Renal pelvis (tissue), 4 donors: ENCODE data around the gene KIF26B. TPM values are rescaled to one million over a fixed set of nuclear protein-coding genes. Genes with fewer than 3 reads are reported as not detected.

Source experiments
- DNase-seq: peaks from one replicate; pipeline ENCODE4 v3.0.0-alpha.2; 2013
- polyA plus RNA-seq, 3 donors: library from polyadenylated mRNA; unstranded; fragments of 120-200 nt; gene quantifications; one replicate each; pipeline ENCODE4 v1.2.1, GENCODE V29; 2013; ENCODE audit not compliant: insufficient read length in 3 of 3

Gene KIF26B
- polyA plus RNA-seq, 3 donors, result 29.9 to 39.3 (median 34.1) TPM

DNA sequence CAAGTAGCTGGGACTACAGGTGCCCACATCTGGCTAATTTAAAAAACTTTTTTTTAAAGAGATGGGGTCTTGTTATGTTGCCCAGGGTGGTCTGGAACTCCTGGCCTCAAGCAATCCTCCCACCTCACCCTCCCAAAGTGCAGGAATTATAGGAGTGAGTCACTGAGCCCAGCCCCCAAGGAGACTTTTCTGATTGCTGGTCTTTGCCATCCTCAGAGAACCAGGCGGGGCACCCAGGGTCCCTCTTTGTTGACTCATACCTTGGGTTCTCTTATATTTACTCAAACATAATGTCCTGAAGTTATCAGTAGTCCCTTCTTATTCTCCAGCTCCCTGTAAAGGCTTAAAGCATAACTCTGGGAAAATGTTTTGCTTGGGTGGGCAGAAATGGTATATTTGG lies 51.1 kb downstream of the KIF26B start:
- no peak for DNase-seq

DNA sequence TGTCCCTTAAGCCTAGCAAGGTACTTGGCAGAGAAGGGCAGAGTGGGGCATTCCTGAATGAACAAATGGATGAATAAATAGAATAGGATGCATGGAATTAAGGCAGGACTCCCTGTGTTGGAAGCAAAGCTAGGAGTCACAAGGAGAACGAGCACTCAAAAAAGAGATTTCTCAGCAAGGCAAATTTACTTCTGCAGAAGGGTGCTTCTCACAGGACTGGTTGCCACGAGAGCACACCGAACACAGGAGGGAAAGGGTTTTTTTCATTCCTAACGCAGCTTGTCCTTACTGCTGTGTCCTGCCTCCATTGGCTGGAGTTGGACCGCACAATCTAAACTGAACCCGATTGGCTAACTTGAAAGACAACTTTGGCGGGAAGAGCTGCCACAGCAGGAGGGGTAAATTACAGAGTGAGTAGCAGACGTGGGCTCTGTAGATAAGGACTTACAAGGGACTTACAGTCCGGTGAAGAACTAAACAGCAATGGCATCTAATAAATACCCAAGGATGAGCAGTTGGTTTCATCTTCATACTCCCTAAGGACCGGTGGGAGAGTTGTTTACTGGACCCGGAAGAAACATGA lies 52.4 kb downstream of the KIF26B start:
- no peak for DNase-seq

DNA sequence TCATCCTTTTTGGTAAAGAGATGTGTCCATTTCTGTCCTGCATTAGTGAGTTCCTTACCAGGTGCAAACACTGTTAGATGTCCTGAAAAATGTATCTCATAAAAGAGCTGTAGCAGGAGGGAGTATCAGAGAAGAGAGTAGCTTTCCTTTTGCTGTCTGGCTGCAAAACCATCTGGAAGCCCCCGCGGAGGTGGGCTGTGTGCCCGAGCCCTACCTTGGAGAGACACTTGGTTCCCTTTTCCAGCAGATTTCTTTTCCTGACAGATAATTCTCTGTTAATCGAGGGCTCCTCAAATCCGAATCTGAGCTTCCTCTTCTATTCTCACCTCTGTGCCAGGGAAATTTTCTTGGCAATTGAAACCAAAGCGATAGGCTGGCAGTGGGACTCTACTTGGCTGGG lies 53.0 kb downstream of the KIF26B start:
- no peak for DNase-seq

DNA sequence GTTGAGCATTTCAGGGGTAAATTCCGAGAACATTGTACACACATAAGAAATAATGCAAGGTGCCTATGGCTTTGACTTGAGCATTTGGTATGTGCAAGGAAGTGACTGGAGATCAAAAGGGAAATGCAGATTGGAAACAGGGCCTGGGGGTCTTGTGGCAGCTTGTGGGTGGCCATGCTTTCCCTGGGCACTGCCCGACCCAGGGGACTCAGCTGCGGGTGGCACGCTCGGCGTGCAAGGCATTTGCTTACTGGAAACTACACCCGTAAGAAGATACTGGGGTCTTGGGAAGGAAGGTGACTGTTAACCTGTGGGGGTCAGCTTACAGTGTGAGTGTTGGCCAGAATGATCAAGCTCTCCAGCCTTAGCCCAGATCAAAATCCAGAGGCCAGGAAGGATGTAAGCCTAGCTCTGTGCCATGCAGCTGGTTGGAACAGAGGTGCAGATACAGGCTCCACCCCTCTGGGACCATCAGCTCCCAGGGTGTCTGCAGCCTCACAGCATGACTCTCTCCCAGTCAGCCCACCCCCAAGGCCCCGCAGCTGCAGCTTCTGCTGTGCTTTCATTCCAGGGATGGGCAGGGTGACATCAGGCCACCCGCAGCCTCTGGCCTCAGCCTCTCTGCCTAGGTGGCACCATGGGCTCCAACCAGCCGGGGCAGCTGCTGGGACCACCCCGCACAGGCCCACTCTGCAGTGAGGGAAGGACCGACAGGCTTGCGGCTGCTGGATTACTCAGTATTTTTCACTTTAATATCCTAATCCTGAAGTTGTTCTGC lies 55.1 kb downstream of the KIF26B start:
- no peak for DNase-seq

DNA sequence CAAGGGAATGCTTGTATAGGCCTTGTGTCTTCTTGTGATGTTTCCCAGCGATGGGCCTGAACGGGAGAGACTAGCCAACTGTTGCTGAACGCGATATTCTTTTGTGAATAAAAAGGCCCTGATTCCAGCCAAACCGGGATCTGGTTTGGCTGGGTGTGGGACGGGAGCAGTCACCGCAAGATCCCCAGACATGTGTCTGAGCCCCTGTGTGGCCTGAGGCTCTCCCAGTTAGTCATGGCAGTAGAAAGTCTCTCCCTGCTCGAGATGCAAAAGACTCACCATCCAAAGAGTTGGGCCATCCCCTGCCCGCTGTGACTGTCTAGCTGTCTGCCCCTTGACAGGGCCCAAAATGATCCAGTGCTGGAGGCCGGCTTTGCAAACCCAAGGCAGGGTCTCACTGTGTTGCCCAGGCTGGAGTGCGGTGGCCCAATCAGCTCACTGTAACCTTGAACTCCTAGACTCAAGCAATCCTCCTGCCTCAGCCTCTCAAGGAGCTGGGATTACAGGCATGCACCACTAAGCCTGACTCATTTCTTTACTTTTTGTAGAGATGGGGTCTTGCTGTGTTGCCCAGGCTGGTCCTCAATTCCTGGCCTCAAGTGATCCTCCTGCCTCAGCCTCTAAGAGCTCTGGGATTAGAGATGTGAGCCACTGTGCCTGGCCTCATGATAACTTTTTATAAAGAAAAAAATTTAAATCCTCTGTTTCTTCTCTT lies 56.4 kb downstream of the KIF26B start:
- DNase-seq, result no peak

DNA sequence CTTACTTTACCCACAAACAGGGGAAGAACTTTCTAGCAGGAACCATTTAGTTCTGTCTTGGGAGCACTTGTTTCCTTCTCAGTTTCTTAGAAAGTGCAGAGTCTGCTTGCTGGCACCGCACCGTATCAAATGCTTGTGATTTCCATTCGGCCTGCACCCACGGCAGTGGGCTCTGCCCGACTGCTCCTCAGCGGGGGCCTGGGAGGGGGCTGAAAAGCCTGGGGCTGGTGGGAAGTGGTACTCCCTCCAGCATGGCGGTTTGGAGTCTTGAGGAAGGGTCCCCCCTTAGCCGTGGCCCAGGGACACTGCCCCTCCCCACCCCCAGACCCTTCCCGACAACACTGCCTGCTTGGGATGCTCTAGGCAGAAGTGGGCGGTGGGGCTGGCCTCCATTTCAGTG lies 57.0 kb downstream of the KIF26B start:
- no peak for DNase-seq

DNA sequence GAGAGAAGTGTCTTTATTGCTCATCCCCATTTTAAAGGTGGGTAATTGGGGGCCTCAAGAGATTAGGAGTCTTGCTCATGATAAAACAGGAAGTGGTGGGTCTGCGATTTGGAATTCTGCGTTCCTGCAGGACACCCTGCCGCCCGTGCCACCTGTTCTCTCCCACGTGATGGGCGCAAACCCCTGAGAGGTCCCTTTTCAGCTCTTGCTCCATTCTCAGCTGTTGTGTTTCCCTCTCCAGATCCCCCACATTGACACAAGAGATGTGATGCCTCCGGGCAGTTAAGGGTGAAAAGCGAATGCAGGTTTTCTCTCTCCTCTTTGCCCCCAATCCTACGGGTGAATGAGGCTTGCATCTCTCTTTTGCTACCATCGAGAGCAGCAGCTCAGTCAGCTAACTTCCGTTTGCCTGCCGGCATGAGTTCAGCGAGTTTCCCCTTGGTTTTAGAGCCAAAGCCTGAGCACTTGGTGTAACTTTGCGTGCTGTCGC lies 57.5 kb downstream of the KIF26B start:
- DNase-seq, result no peak

DNA sequence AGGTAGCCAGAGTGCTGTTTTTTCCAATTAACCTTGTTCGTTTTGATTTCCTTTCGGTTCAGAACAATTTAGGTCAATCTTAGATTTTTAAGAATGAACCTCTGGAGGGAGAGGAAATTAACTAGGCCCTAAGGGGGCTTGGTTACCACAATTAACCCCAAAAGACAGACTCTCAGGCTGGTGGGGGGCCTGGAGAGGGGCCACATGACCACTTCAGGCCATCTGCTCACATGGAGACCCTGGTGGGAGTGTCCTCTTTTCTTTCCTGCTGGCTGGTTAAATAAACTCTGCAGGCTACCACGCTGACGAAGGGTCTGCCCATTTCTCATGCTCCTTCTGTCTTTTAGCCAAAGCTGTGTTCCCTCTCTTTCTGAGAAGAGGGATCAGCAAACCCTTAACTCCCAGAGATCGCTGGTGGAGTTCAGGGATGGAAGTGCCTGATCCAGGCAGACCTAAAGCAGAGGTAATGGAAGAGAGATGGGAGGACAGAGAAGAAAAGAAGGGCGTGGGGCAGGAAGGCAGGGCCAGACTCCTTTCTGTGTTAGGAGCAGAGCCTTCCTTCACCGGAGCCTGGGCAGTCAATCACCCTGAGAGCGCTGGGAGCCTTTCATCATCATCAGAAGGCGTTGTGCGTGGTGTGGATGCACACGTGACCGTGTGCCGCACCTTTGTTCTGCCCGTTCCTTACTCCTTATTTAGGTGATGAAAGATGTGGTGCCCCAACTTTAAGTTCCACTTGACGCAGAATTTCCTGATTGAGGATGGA lies 58.5 kb downstream of the KIF26B start:
- no peak for DNase-seq

DNA sequence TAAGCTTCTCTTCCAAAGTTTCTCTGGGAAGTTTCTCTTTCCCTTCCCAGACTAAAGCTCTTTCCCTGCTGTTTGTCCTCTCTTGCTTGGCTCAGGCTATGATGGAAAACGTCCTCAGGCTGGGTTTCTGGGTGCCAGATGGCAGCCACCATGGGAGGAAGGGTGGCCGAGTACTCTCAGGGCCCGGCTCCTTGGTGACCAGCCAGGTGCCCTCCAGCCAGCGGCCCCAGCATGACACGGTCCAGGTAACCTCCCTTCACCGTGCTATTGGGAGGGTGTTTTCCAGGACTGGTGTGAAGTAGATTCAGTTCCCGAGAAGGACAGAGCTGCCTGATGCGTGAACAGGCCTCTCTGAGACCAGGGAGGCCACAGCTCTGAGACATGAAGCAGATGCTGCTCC lies 60.3 kb downstream of the KIF26B start:
- no peak for DNase-seq

DNA sequence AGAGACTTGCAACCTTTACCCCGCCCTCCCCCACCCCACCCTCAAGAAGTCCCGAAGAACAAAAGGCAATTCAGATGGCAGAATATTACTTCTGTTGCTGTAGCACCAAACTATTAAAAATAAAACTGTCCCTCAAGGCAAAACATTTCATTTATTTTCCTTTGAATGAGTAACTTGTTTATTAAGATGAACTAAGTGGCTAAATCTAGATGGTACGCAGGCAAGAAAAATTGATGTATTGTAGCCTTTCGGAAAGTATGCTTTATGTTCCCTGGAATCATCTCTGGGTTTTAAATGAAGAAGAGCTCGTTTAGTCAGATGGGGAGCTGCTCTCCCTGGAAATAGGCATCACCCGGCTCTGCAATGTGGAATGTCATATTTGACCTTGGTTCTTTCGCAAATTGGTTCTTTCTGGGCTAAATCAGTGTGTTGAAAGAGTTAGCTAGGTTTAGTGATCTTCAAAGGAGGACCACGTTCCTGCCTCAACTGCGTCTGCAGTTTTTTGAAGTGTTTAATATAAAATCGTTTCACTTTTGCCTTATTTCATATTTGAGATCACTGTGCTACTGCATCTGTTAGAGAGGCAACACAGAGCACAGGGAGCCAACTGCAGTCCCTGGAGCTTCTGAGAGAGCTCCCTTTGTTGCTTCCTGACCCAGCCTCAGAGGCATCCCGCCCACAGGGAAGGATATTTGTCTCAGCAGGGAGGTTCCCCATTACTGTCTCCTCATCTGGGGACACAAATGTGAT lies 61.8 kb downstream of the KIF26B start:
- DNase-seq, result no peak

DNA sequence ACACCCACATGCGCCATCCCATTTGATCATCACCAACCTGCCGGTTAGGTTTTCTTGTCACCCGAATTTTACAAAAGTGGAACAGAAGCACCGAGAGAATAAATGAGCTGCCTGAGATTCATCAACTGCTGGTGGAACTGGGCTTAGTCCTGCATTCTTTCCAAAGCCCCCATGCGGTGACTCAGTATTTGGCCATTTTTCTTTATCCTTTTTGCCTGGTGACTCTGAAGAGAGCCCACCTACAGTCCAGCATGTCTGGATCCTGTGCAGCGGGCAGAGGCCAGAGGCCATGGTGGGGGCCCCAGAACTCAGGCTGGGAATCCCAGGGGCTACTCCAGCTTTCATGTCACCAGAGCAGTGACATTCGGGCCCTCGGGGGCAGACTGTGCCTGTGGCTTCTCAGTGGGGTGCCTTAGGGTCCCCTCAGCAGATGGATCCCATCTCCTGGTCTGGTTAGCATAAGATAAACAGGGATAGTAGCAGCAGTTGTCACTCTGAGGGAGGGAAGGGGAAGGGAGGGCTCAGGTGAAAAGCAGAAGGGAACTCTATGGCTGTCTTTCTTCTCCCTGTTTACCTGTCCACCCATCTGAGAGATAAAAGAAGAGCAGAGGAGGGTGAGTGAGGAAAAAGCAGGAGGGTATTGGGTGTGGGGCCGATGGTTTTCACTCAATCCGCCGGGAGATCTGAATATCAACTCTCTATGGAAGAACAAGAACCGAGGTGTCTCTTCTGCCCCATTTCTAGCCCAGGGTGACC lies 63.2 kb downstream of the KIF26B start:
- no peak for DNase-seq

DNA sequence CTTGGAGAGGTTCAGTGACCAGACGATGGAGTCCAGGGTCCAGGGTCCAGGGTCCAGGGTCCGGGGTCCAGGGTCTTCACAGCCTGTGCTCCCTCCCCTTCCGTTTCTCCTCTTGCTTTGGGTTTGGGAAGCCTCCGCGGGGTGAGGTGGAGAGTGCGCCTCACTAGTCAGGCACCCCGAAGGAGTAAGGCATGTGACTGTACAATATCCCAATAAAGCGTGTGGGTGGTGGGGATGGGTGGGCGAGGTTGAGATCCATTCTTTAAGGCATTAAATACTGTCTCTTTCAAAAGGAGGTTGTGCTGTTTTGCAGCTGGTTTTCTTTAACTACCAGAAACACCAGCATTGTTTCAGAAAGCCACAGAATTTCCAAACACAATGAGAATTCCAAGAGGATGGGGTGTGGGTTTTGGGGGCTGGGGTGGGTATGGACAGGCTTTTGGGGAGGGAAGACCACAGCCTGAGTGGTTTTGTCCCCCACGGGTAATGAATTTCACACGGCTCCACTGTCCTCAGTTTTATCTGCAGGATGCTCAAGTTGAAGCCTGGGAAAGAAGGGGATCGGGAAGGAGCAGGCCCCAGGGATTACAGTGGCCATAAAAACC lies 65.7 kb downstream of the KIF26B start:
- DNase-seq, result no peak

DNA sequence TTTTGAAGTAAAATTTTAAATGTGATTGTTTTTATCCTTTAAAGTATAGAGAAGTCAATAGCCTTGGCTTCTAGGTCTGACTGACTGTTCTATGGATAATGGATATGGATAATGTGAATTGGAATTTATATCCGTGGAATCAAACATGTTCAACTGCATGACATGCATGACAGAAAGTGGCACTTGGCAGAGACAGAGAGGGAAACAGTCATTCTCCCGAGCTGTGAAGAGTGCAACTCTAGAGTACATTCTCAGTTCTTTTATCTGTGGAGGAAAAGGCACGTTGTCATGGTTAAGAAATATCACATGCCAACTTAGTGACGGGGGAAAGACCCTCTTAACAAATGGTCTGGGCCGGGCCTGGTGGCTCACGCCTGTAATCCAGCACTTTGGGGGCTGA lies 67.0 kb downstream of the KIF26B start:
- DNase-seq, result no peak

DNA sequence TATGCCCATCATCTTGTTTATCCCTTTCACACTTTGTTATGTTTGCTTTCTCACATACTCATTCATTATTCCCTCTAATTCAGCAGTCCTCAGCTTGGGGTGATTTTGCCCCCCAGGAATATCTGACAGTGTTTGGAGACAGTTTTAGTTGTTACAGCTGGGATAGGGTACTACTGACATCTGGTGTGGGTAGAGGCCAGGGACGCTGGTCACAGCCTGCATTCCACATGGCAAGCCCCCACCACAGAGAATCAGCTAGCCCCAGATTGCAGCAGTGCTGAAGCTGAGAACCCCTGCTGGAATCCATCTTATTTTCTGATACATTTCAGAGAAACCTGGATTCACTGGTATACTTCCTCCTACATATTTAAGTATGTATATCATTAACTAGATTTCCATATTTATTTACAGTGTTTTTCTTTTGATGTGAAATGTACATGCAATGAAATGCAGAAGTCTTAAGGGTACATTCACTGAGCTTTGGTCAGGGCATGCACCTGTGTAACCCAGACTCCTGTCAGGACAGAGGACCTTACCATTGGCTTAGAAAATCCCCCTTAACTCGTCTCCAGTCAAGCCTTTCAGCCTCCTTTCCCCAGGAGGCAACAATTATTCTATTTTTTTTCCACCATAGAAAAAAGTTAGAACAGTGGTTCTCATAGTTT lies 68.3 kb downstream of the KIF26B start:
- DNase-seq, result no peak

DNA sequence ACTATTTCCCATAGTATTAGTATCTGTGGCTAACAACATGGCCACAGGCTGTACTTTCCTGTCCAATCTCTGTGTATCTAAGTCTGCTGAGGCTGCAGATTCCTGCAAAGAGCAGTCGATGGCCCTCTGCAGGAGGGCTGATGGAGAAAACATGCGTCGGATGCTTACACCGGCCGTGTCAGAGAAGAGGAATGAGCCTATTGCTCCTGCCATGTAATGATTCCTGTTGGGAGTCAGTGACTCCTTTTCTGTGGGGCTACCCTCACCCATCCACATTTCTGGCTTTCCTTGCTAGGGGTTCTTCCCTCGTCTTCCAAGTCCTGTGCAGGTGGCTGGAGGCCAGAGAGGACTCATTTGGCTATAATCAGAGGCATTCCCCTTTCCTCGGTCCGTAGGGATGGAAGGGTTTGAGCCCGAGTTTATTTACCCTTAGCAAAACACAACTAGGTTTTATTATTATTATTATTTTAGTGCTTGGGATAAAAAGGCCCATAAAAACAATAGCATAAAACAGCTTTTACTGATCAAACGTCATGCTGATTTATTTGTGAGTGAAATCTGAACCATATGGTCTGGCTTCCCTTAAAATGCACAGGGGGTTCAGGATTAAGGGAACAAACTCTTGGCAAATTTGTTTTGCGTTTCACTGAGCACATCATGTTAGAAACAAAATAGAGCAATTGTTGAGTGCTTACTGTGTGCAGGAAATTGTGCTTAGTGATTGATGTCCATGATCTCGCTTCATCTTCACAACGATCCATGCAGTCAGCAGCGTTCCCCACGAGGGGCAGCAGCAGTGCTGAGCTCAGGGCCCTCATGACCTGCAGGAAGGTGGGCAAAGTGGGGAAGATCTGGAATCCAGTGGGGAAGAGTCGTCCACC lies 70.8 kb downstream of the KIF26B start:
- DNase-seq, result peak; percentile 60

DNA sequence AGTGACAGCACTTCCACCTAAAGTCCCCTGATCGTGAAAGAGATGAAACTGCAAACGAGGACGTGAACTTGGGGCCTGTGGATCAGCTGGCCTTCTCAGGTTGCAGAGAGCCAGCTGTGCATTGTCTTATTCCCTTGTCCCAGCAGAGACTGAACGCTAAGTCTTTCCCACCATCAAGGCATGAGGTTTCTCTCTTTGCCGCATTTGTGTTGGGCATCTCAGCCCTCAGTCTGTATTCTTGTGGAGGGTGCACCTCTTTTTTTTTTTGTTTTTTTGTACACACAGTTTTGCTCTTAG lies 71.4 kb downstream of the KIF26B start:
- no peak for DNase-seq

DNA sequence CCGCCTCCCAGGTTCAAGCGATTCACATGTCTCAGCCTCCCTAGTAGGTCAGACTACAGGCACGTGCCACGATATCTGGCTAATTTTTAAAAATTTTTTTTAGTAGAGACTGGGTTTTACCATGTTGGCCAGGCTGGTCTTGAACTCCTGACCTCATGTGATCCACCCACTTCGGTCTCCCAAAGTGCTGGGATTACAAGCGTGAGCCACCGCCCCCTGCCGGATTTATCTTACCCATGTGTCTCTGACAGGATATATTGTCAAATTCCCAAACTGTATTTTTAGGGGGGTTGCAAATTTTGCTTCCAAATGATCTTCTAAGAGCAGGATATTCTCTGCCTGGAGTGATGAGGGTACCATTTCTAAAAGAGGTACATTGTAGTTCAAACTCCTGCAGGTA lies 74.3 kb downstream of the KIF26B start:
- no peak for DNase-seq

DNA sequence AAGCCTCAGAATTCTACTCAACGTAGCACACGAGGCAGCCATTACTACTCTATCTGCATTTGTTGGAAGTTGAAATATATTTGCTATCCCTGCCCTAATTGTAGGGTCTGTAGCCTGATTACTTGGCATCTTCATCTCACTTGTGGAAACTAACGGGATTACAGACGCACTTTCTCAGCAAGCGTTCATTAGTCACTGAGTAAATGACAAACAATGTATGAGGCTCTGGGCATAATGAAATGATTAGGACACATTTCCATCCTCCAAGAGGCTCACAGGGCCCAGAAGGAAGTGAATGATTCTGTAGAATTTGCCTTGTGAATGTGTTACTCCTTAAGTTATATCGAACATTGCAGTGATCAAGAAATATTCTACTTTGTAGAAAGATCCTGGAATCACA lies 78.1 kb downstream of the KIF26B start:
- no peak for DNase-seq
